Esophagus squamous epithelium (tissue), 4 donors: ENCODE results near the gene KRTAP10-4.

Experiments
- CTCF ChIP-seq, 6 experiments: fragments of 450-650 bp in 4 of 6; fragments of 200-600 bp in 2 of 6; sonication (generic) in 2 of 6; IDR thresholded peaks; one replicate each; pipeline ENCODE4 v1.5.1; 2016 to 2019; ENCODE audit warnings: antibody characterized with exemption in 6 of 6, mild to moderate bottlenecking in 4 of 6, moderate library complexity in 4 of 6
- POLR2A ChIP-seq, 4 donors: fragments of 450-650 bp; IDR thresholded peaks; one replicate each; pipeline ENCODE4 v1.6.1; 2017; ENCODE audit warnings: antibody characterized with exemption in 4 of 4, mild to moderate bottlenecking in 4 of 4, moderate library complexity in 3 of 4

- TF ChIP-seq CTCF (IDR thresholded peaks at IDR 0.05) (no peak), POLR2A (IDR thresholded peaks at IDR 0.05) (no peak)
Measured at GRCh38 chr21:44603911-44604310, 30.4 kb downstream of the KRTAP10-4 start.
